ENCODE results near the gene NARS2.
"Not testable (repeated sequence)": the region's sequence is repeated elsewhere in the genome, so short reads cannot be mapped to it uniquely, and the experiment has no call there.

Gene NARS2

GRCh38 chr11:78552881-78553280, 21.8 kb downstream of the NARS2 start:
- no peak overlapping the region for H3K14ac ChIP-seq (ENCODE audit: low read length)
- H3K4me3 ChIP-seq (ENCODE audit: low read depth, low read length): no peak overlapping the region
- no peak overlapping the region for H2AFZ ChIP-seq (ENCODE audit: insufficient read depth, low read length, poor library complexity)
- no peaks in the 10 kb centered on the region for H3K79me1 ChIP-seq (ENCODE audit: low read length)
- peaks cover 2 to 4% of the 10 kb centered on the region in 2 experiments for H3K36me3 ChIP-seq (ENCODE audit: control insufficient read depth in 1 of 2, insufficient read depth in 2 of 2, low read length in 2 of 2)
- no peak overlapping the region for H2BK5ac ChIP-seq (ENCODE audit: low read depth, low read length, poor library complexity)
- no CpG with 5 or more reads among the region's 2 CpGs for WGBS (ENCODE audit: extremely low coverage, insufficient coverage, insufficient read length)
- H3K4me2 ChIP-seq (ENCODE audit: low read length): no peak overlapping the region
- H3K27ac ChIP-seq (ENCODE audit: low read depth, low read length): no peak overlapping the region
- H3K23ac ChIP-seq (ENCODE audit: low read length): no peak overlapping the region
- H3K9ac ChIP-seq (ENCODE audit: low read length): no peak overlapping the region
- no peaks in the 10 kb centered on the region for H3K79me2 ChIP-seq (ENCODE audit: control insufficient read depth, insufficient read depth, low read length, poor library complexity)
- no peak overlapping the region for H2BK120ac ChIP-seq (ENCODE audit: insufficient read depth, low read length, poor library complexity)
- H2AK5ac ChIP-seq (ENCODE audit: low read length): no peak overlapping the region
- no peaks in the 10 kb centered on the region for H3K9me3 ChIP-seq (ENCODE audit: insufficient read depth, low read depth, low read length)
- H3K18ac ChIP-seq (ENCODE audit: low read length): no peak overlapping the region
- no peak overlapping the region for H4K12ac ChIP-seq (ENCODE audit: low read depth, low read length)
- H2BK12ac ChIP-seq (ENCODE audit: low read length): no peak overlapping the region
- no peak overlapping the region for H4K91ac ChIP-seq (ENCODE audit: low read depth, low read length)
- no peak for DNase-seq
- no peaks in the 10 kb centered on the region for H3K27me3 ChIP-seq (ENCODE audit: insufficient read depth, low read length)
- no peak overlapping the region for H3K4ac ChIP-seq (ENCODE audit: low read depth, low read length)
- peaks cover 0 to 3% of the 10 kb centered on the region in 2 experiments for H3K4me1 ChIP-seq (ENCODE audit: control insufficient read depth in 1 of 2, insufficient read depth in 2 of 2, low read length in 2 of 2)
- H4K8ac ChIP-seq (ENCODE audit: low read depth, low read length): no peak overlapping the region

- not testable (repeated sequence) for H3K14ac ChIP-seq (ENCODE audit: low read length); H3K27me3 ChIP-seq (ENCODE audit: insufficient read depth, low read length); H4K12ac ChIP-seq (ENCODE audit: low read depth, low read length); H3K4ac ChIP-seq (ENCODE audit: low read depth, low read length); DNase-seq; H4K91ac ChIP-seq (ENCODE audit: low read depth, low read length); H3K9ac ChIP-seq (ENCODE audit: low read length); H3K4me3 ChIP-seq (ENCODE audit: low read depth, low read length); H3K36me3 ChIP-seq (ENCODE audit: control insufficient read depth in 1 of 2, insufficient read depth in 2 of 2, low read length in 2 of 2); H3K27ac ChIP-seq (ENCODE audit: low read depth, low read length); H3K4me1 ChIP-seq (ENCODE audit: control insufficient read depth in 1 of 2, insufficient read depth in 2 of 2, low read length in 2 of 2); H2AFZ ChIP-seq (ENCODE audit: insufficient read depth, low read length, poor library complexity); H2AK5ac ChIP-seq (ENCODE audit: low read length); H3K79me2 ChIP-seq (ENCODE audit: control insufficient read depth, insufficient read depth, low read length, poor library complexity); H3K23ac ChIP-seq (ENCODE audit: low read length); H3K9me3 ChIP-seq (ENCODE audit: insufficient read depth, low read depth, low read length); H4K8ac ChIP-seq (ENCODE audit: low read depth, low read length); H2BK5ac ChIP-seq (ENCODE audit: low read depth, low read length, poor library complexity); H3K4me2 ChIP-seq (ENCODE audit: low read length); H3K79me1 ChIP-seq (ENCODE audit: low read length); H3K18ac ChIP-seq (ENCODE audit: low read length); H2BK12ac ChIP-seq (ENCODE audit: low read length); H2BK120ac ChIP-seq (ENCODE audit: insufficient read depth, low read length, poor library complexity)
- WGBS (ENCODE audit: extremely low coverage, insufficient coverage, insufficient read length): no CpG with 5 or more reads among the region's 6 CpGs
Observed at GRCh38 chr11:78552139-78552538, 22.5 kb downstream of the NARS2 start.

- Histone ChIP-seq H3K18ac (ENCODE audit: low read length) (no peak overlapping the region), H3K4me3 (ENCODE audit: low read depth, low read length) (no peak overlapping the region), H3K4me1 (ENCODE audit: control insufficient read depth in 1 of 2, insufficient read depth in 2 of 2, low read length in 2 of 2) (peaks cover 0 to 3% of the 10 kb centered on the region in 2 experiments), H3K9ac (ENCODE audit: low read length) (no peak overlapping the region), H2BK12ac (ENCODE audit: low read length) (no peak overlapping the region), H3K4ac (ENCODE audit: low read depth, low read length) (no peak overlapping the region), H3K79me1 (ENCODE audit: low read length) (no peaks in the 10 kb centered on the region), H2AFZ (ENCODE audit: insufficient read depth, low read length, poor library complexity) (no peak overlapping the region), H3K9me3 (ENCODE audit: insufficient read depth, low read depth, low read length) (no peaks in the 10 kb centered on the region), H2BK5ac (ENCODE audit: low read depth, low read length, poor library complexity) (no peak overlapping the region), H3K79me2 (ENCODE audit: control insufficient read depth, insufficient read depth, low read length, poor library complexity) (no peaks in the 10 kb centered on the region), H3K27ac (ENCODE audit: low read depth, low read length) (no peak overlapping the region), H2AK5ac (ENCODE audit: low read length) (no peak overlapping the region), H4K8ac (ENCODE audit: low read depth, low read length) (no peak overlapping the region), H3K27me3 (ENCODE audit: insufficient read depth, low read length) (no peaks in the 10 kb centered on the region), H4K91ac (ENCODE audit: low read depth, low read length) (no peak overlapping the region), H3K23ac (ENCODE audit: low read length) (no peak overlapping the region), H3K36me3 (ENCODE audit: control insufficient read depth in 1 of 2, insufficient read depth in 2 of 2, low read length in 2 of 2) (peaks cover 4 to 6% of the 10 kb centered on the region in 2 experiments), H3K14ac (ENCODE audit: low read length) (no peak overlapping the region), H2BK120ac (ENCODE audit: insufficient read depth, low read length, poor library complexity) (no peak overlapping the region), H3K4me2 (ENCODE audit: low read length) (no peak overlapping the region), H4K12ac (ENCODE audit: low read depth, low read length) (no peak overlapping the region)
- peak; percentile 89 to 99 for DNase-seq
- no CpG with 5 or more reads among the region's 6 CpGs for WGBS (ENCODE audit: extremely low coverage, insufficient coverage, insufficient read length)
Observed at GRCh38 chr11:78551066-78551465, 23.6 kb downstream of the NARS2 start.

- H2BK120ac ChIP-seq (ENCODE audit: insufficient read depth, low read length, poor library complexity): no peak overlapping the region
- no peak overlapping the region for H3K4ac ChIP-seq (ENCODE audit: low read depth, low read length)
- no peak overlapping the region for H3K27ac ChIP-seq (ENCODE audit: low read depth, low read length)
- no peak overlapping the region for H2AK5ac ChIP-seq (ENCODE audit: low read length)
- no peak overlapping the region for H3K14ac ChIP-seq (ENCODE audit: low read length)
- H4K91ac ChIP-seq (ENCODE audit: low read depth, low read length): no peak overlapping the region
- peaks cover 0 to 3% of the 10 kb centered on the region in 2 experiments for H3K4me1 ChIP-seq (ENCODE audit: control insufficient read depth in 1 of 2, insufficient read depth in 2 of 2, low read length in 2 of 2)
- DNase-seq: peak; percentile 30 to 85
- H3K23ac ChIP-seq (ENCODE audit: low read length): no peak overlapping the region
- no peak overlapping the region for H2BK12ac ChIP-seq (ENCODE audit: low read length)
- no peaks in the 10 kb centered on the region for H3K79me1 ChIP-seq (ENCODE audit: low read length)
- peaks cover 4 to 6% of the 10 kb centered on the region in 2 experiments for H3K36me3 ChIP-seq (ENCODE audit: control insufficient read depth in 1 of 2, insufficient read depth in 2 of 2, low read length in 2 of 2)
- no peak overlapping the region for H2AFZ ChIP-seq (ENCODE audit: insufficient read depth, low read length, poor library complexity)
- H3K27me3 ChIP-seq (ENCODE audit: insufficient read depth, low read length): no peaks in the 10 kb centered on the region
- H4K8ac ChIP-seq (ENCODE audit: low read depth, low read length): no peak overlapping the region
- no peak overlapping the region for H4K12ac ChIP-seq (ENCODE audit: low read depth, low read length)
- no peak overlapping the region for H3K9ac ChIP-seq (ENCODE audit: low read length)
- H3K4me3 ChIP-seq (ENCODE audit: low read depth, low read length): no peak overlapping the region
- no peaks in the 10 kb centered on the region for H3K79me2 ChIP-seq (ENCODE audit: control insufficient read depth, insufficient read depth, low read length, poor library complexity)
- H3K9me3 ChIP-seq (ENCODE audit: insufficient read depth, low read depth, low read length): no peaks in the 10 kb centered on the region
- no peak overlapping the region for H2BK5ac ChIP-seq (ENCODE audit: low read depth, low read length, poor library complexity)
- no peak overlapping the region for H3K18ac ChIP-seq (ENCODE audit: low read length)
- WGBS (ENCODE audit: extremely low coverage, insufficient coverage, insufficient read length): no CpG with 5 or more reads among the region's 3 CpGs
- no peak overlapping the region for H3K4me2 ChIP-seq (ENCODE audit: low read length)
Observed at GRCh38 chr11:78549624-78550409, 24.8 kb downstream of the NARS2 start.

Measured in trophoblast cell (in vitro differentiated cells and primary cell).